Left renal cortex interstitium (tissue), 4 donors: ENCODE data around the gene FAM76A. TPM values are rescaled to one million over a fixed set of nuclear protein-coding genes. Genes with fewer than 3 reads are reported as not detected.

ENCODE experiments used
- DNase-seq, 4 donors: peaks; one replicate each; pipeline ENCODE4 v3.0.0-alpha.2; 2013; ENCODE audit warnings: low read depth in 4 of 4, low spot score in 2 of 4, missing footprints in 1 of 4
- polyA plus RNA-seq, 4 donors: library from polyadenylated mRNA; unstranded; fragments of 120-200 nt; gene quantifications; one replicate each; pipeline ENCODE4 v1.2.1, GENCODE V29; 2013; ENCODE audit not compliant: insufficient read length in 4 of 4

Gene FAM76A
- polyA plus RNA-seq, 4 donors = 10.7 to 18.6 (median 14.1) TPM

DNA sequence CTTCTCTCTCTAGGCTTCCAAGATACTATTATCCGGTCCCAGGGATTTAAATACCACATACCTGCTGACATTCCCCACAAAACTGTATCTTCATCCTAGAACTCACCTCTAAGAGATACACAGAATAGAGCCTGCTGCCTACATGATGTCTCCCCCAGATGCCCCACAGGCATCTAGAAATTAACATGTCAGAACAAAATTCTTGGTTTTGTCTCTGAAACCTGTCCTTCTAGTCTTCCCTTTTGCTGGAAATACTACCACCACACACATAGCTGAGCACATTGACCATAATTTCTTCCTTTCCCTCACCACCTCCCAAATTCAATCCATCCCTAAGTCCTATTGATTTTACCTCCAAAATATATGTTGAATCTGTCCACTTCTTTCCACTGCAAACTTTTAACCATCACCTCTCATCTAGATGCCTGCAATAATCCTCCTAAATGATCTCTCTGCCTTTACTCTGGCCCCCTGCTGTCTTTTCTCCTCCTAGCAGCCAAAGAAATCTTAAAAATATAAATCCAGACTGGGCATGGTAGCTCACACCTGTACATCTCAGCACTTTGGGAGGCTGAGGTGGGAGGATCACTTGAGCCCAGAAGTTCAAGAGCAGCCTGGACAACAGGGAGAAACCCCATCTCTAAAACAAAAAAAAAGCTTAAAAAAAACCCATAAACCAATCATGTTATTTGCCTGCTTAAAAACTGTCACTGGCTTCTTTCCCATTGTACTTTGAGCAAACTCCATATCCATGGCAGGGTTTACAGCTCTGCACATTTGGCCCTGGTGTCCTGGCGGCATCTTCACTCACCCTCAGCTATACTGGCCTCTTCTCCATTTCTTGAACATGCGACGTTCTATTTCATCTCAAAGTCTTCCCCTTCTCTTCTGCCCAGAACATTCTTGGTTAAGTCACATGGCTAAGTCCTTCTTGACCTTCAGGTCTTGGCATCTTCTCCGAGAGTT lies 6.2 kb upstream of the FAM76A start:
- DNase-seq = no peak

- DNase-seq = peak in 3 of 4 donors; percentile 22 to 27 (median 23)
These were observed 794 bp upstream of the FAM76A start for GRCh38 chr1:27724961-27725373.

DNA sequence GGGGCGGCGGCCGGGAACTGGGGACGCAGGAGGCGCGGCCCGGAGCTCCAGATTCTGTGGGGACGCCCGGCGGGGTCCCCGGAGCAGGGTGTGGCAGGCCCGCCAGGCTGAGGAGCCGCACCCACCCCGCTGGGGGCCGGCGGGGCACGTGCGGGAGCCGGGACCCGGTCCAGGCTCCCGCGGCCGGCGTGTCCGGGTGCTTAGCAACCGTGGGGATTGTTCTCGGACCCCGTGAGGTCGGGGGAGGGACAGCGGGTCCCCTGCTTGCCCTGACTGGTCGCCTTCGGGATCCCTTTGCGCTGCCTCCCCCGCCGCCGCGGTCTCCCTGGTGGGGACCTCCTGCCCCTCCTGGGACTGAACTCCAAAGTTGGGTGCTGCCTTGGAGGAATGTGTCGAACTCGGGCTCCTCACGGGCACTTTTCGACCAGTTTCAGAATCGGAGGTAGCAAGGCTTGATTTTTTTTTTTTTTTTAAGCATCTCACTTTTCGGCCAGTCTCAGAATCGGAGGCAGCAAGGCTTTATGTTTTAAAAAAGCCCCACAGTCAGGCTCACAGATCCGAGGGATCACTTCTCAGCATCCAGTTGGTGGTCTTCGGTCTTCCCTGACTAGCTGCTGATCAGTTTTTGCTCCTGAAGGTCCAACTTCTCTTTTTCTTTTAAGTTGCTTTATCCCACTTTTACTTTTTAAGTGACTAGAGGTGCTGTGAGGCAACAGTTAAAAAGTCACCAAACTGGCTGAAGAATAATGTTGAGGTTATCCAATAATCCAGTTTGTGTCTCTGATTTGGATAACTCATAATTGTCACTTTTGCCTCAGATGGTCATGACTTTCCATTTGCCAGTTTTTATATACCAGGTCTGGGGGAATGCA lies 648 bp downstream of the FAM76A start:
- DNase-seq = peak in 3 of 4 donors; percentile 34 to 44 (median 36)

DNA sequence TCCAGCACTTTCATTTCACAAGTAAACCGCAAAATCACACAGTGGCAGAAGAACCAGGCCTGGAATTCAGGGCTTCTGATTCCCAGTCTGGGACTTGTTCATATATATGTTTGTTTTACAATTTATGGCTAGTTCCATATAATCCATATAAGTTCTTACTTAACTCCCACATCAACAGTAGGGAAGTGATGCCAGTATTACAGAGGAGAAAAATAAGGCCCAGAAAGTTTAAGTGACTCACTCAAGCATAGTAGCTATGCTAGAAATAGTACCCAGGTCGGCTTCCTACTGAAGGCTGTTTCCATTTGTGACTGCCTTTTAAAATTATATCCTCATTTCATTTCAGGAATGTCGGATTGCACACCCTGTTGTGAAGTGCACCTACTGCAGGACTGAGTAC lies 1.4 kb downstream of the FAM76A start:
- no peak for DNase-seq

- no peak for DNase-seq
These were observed 10.5 kb downstream of the FAM76A start for GRCh38 chr1:27736252-27736651.

GRCh38 chr1:27741121-27741520 lies 15.4 kb downstream of the FAM76A start:
- no peak for DNase-seq

- no peak for DNase-seq
These were observed 18.8 kb downstream of the FAM76A start for GRCh38 chr1:27744556-27744955.

GRCh38 chr1:27745466-27745865 lies 19.7 kb downstream of the FAM76A start:
- DNase-seq = no peak

DNA sequence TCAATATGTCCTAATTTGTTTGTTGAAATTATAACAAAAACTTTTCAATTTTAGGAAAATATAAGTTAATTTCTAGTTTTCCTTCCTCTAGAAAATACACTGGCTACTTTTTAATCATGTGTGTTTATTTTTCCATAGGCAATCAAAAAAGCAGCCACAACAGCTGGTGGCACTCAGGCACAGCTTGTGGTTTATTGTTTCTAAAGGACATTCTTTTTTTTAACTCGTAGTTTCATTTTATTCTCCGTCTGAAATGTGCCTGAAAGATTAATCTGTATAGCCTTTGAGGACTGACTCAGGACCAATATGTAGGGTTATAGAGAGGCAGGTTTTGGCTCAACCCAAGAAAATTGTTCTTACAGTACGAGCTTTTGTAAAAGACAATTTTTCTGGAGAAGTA lies 26.6 kb downstream of the FAM76A start:
- DNase-seq = no peak

DNA sequence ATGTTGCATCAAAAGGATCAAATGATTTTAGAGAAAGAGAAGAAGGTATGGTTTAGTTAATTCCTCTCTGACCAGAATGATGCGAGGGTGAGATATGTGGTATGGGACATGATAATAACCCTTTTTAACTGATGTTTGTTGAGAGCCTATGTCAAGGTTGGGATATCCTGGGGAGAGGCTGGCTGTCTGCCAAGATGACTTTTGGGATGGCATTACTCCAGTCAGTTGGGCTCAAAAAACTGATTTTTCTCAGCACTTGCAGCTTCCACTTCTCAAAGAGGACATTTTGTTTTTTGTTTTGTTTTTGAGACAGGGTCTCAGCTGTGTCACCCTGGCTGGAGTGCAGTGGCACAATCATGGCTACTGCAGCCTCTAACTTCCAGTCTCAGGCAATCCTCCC lies 29.5 kb downstream of the FAM76A start:
- DNase-seq = no peak

- DNase-seq = no peak
These were observed 30.1 kb downstream of the FAM76A start for GRCh38 chr1:27755865-27756264.

GRCh38 chr1:27759236-27759635 lies 33.5 kb downstream of the FAM76A start:
- DNase-seq = no peak

- no peak for DNase-seq
These were observed 34.7 kb downstream of the FAM76A start for GRCh38 chr1:27760426-27760825.

DNA sequence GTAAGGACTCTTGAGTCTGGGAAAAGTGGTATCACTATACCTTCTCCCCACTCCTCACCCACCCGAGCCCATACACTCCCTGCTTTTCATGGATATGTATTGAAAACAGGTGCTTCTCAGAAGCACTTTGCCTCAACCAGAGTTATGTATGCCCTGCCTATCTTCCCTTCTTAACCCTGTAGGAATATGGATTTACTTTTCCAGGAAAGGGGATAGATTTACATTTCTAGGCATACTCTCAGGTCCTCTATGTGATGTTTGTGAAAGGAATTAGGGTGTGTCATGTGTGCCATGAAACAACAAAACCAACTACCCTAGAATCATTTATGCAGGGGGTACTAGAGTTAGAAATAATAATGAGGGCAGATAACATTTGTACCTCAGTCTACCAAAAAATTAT lies 36.3 kb downstream of the FAM76A start:
- no peak for DNase-seq

DNA sequence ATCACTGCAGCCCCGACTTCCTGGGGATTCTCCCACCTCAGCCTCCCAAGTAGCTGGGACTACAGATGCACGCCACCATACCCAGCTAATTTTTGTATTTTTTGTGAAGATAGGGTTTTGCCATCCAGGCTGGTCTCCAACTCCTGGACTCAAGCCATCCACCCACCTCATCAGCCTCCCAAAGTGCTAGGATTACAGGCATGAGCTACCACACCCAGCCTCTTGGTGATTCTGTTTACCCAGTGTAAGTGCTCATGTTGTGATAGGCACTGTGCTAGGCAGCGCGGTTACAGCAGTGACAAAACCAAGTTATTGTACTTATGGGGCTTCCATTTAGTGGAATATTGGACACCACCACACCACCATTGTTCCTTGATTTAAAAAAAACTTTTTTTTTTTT lies 37.6 kb downstream of the FAM76A start:
- DNase-seq = no peak

GRCh38 chr1:27770293-27770830 lies 44.6 kb downstream of the FAM76A start:
- no peak for DNase-seq

DNA sequence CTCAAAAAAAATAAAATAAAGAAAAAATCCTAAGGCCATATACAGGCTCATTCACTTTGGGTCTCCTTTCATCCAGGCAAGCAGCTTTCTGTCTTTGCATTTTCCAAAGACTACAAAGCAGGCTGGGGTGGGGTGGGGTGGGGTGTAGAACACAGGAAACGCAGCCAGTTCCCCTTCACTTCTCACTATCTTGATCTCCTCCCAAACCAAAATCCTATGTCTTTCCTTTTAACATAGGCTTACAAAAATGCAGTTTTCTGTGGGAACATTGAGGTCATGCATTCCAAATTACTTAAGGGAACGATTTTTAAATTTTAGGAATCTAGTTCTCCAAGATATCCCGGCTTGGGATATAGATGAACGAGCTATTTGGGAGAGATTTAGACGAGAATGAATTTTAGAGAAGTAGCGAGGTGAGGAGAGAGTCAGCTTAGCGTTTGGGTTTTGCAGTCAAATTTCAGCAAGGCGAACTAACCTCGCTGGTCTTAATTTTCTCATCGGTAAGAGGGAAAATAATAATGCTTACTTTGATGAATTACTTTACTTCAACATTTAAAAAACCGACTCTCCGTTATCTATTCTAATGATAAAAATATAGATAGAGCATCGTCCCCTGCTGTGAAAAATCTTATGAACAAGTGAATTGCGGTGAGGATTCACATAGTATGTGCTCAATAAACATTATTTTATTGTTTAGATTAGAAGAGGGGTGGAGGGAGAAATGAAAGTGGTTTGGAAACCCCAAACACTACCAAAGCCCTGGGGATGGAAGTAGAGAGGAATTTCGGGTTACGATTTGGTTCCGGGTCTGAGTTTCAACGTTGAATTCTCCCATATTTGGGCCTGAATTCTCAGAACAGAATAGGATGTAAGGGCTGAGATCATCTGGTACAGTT lies 46.5 kb downstream of the FAM76A start:
- no peak for DNase-seq

DNA sequence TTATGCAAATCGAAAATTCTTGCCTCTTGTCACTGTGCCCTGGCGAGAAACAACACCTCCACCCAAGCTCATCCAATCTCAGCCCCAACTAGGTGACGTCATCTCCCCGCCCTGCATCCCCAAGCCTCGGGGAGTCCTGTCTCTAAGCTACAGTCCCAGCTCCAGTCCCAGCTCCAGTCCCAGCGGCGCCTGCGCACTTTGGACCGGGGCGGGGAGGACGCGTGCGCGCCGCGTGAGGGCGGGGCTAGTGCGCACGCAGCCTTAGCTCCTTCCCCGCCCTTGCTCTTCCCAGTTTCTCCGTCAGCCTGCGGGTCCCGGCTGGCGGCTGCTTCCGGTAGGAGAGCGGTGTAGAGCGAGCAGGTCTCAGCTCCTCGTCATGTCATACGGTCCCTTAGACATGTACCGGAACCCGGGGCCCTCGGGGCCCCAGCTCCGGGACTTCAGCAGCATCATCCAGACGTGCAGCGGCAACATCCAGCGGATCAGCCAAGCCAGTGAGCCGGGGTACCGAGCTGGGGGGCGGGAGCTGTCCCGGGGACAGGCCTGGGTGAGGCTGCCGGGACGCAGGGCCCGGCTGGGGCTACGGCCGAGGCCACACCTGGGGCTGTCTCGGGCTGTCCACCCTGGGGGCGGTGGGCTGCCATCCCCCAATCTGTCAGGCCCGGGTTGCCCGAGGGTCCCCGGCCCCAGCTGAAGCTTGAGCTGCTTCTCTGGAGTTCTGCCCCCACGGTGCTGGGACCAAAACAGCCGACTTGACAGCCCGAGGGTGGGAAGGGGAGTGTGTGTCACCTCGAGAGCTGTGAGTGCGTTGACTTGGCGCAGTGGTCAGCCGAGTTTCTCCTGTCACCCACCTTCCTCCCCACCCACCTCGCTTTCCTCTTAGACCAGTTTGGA lies 47.4 kb downstream of the FAM76A start, which contains the start of gene STX12:
STX12 (plus strand) TSS at position 288 of the 894 bp plus-strand sequence; CDS start at position 377, 89 bp downstream.
- DNase-seq = peak; percentile 92 to 99 (median 96)
